GM19397 (cell line): ENCODE measurements around the gene DCHS2.

ENCODE experiments used
- ATAC-seq: cut with Tn5 transposase; IDR thresholded peaks from one replicate; pipeline ENCODE4 v1.9.1; 2021; ENCODE audit warnings: mild to moderate bottlenecking, moderate library complexity; ENCODE audit not compliant: unreplicated experiment

DCHS2 gene

DNA sequence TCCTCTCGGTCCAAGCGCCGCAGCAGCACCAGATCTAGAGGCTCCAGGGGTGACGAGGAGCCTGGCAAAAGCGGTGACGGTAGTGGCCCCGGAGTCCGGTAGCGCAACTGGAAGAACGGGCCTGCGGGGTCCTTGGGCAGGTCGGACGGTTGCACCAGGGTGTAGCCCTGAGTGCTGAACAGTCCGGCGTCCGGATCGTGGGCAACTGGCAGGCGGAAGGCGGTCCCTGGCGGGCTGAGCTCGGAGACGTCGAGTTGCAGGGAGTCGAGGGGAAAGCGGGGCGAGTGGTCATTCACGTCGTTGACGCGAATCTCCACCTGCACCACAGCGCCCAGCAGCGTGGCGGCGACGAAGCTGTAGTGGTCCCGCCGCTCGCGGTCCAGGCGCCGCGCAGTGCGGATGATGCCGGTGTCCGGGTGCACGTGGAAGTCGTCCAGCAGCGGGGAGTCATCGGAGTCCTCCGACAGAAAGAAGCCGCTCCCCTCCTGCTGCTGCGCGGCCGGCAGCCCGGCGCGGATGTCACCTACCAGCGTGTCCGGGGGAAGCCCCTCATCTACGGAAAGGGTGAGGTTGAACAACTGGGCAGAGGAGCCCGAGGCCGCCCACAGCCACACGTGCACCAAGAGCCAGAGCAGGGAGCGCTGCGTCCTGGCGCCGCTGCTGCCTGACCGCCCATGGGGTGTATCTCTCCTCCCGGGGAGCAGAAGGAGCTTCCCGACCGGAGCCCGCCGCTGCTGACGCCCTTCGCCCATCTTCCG is 837 bp downstream of the DCHS2 start:
- ATAC-seq, result peak; percentile 70

DNA sequence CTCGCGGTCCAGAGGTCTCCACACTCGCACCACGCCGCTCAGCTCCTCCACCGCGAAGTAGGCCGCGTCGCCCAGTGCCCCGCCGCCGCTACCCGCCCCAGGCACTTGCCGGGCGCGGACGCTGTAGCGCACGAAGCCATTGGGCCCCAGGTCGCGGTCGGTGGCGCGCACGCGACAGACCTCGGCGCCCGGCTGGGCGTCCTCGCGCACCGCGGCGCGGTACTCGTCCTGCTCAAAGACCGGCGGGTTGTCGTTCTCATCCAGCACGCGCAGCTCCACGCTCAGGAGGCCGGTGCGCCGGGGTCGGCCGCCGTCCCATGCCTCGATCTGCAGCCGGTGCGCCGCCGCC is 1.4 kb downstream of the DCHS2 start:
- ATAC-seq, result peak; percentile 3

DNA sequence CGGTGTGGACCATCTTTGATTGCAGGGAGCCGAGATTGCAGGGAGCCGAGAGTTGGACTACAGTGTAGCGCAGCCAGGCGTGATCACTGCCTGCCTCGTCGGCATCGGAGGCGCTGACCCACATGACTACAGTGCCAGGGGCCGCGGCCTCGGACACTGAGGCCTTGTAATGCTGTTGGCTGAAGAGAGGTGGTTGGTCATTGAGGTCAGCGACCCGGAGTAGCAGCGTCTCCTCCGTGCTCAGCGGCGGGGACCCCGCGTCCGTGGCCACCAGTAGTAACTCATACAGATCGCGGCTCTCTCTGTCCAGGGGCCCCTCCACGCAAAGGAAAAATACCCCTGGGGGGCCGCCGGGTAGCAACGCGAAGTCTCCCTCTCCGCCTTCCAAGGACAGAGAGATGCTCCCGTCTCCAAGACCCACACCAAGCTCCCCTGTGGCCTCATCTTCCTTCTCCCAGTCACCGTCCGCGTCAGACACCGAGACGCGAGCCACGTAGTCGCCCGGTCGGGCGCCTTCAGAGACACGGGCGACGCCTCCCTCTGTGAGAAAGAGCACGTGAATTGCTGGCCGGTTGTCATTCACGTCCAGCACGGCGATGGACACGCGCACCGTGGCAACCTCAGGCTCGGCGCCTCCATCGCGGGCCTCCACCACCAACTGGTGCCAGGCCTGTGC is 1.9 kb downstream of the DCHS2 start:
- ATAC-seq, result no peak

DNA sequence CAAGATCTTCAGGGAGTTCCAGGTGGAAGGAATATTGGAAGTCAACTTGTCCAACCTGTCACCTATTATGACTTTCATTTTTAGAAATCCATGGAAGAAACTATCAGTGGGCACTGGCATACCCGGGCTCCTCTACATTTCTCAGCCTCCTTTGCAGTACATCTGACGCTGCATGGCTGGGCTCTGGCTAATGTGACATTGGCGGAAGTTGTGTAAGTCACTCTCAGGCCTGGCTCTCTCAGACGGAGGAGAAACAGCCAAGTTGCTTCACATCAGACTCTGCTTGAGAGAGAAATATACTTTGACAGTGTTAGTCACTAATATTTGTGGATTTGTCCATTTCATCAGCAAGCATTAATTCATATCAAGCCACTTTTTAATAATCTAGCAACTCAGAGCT is 4.5 kb downstream of the DCHS2 start:
- ATAC-seq, result no peak

DNA sequence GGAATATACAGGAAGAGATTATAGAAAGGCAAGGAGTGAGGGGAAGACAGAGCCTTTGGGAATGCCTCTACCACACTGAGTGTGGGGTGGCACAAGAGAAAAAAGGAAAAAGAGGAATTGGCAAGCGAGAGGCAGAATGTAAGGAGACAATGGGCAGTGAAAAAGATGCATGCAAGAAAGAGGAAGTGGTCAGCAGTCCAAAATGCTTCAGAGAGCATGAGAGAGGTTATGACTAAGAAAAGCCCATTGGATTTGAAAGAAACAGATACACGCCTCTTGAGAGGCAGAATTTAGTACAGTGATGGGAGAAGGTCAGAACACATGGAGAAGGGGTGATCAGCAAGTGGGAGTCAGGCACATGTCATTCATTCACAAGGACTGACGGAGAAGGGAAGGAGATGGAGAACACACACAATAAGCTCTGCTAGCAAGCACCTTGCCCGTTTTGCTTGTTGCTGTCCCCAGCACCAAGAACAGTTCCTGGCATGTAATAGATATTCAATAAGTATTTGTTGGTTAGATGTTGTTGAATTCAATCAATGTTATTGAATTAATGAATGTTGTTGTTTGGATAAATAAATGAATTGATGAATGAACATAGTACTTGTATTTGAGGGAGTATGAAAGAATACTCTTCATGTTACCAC is 6.3 kb downstream of the DCHS2 start:
- peak; percentile 93 for ATAC-seq

DNA sequence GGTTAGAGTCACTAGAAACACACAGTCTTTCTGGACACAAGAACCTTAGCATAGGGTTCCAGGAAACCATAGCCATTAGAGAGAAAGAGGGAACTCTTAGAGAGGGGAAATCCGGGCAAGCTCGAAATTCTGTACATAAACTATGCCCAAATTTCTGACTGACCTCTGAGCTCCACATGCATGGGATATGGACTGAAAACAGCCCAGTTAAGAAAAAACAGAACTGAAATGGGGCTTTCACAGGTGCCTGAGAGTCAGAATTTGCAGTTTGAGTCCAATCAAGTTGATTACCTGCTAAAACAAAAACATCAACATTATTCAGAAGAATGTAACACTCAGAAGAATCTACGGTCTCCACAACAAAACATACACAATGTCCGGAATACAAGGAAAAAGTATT is 13.1 kb downstream of the DCHS2 start:
- ATAC-seq, result peak; percentile 31

DNA sequence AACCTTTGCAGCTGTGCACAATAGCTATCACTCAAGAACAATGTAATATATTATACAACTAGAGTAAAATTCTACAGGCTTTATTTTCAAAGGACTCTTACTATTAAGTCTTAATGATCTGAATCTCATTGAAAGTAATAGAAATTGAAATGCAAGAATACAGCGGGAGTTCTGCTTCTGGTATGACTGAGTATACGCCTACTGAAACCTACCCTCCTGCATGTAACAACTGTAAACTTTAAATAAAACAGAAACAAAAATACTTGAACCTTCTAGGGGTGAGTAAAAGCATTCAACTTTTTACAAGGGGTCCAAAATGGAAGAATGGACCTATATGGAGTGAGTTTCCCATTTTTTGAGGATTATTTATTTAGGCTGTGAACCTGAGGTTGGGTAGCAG is 13.5 kb downstream of the DCHS2 start:
- ATAC-seq, result peak; percentile 62

DNA sequence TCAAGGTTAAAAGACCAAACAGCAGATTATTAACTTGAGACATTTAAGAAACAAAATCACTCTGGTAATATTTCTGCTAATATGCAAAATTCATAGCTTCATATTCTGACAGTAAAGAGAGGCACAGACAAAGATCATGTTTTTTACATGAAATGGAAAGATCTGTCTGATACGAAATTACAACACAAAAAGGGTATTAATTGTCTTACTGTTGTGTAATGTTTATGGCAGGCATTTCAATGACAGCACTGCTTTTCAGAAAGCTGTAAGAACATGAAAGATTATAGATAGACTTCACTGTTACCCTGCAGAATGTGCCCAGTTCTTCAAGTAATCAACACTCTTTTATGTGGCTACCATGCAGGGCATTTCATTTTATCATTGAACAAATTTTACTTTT is 15.4 kb downstream of the DCHS2 start:
- ATAC-seq, result no peak

DNA sequence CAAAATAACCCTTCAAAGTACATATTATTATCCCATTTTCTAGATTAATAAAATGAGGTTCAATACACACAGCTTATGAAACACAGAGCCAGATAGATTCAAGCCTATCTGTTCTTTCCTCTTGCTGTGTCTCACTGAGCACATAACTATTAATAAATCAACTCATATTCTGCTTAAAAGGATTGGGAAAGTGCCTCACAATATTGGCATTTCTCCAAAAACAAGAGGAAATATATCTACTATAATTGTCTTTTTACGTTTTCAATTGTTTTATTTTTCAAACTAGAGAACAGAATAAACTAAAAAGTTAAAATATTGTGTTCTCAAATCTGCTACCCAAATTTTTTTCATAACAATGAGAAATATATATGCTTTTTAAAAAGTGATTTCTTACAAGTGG is 15.8 kb downstream of the DCHS2 start:
- ATAC-seq, result no peak

DNA sequence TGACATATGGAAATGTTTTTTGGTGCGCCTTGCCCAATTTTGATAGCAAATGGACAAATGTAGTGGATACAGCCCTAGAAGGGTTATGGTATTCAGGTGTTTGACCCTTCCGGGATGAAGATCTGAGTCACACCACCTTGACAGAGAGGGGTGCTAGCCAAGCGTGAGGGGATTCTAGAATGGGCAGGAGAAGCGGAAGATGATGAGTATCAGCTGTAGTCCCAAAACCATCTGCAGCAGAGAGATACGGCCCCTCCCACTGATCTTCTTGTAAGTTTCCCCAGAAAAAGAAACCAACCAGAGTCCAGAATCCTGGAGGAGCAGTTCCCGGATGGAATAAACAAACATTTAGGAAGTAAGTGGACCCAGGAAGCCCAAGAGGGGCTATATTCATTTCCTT is 18.1 kb downstream of the DCHS2 start:
- ATAC-seq, result no peak

DNA sequence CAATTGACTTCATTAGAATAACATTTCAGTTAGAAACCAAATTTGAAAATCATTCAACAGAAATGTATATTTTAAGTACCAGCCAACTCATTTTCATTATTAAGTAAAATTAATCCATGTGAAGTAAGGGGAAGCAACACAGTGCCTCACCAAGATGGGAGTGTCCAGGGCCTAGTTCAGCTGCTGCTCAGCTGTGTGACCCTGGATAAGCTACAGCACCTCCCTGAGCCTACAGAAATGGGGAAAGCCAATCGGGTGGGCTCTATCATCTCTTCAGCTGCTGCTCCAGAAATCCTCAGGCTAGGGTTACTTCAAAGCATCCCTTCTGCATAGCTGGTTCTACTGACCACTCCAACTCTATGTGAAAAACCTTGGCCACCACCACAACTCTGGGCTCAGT is 18.7 kb downstream of the DCHS2 start:
- ATAC-seq, result no peak

DNA sequence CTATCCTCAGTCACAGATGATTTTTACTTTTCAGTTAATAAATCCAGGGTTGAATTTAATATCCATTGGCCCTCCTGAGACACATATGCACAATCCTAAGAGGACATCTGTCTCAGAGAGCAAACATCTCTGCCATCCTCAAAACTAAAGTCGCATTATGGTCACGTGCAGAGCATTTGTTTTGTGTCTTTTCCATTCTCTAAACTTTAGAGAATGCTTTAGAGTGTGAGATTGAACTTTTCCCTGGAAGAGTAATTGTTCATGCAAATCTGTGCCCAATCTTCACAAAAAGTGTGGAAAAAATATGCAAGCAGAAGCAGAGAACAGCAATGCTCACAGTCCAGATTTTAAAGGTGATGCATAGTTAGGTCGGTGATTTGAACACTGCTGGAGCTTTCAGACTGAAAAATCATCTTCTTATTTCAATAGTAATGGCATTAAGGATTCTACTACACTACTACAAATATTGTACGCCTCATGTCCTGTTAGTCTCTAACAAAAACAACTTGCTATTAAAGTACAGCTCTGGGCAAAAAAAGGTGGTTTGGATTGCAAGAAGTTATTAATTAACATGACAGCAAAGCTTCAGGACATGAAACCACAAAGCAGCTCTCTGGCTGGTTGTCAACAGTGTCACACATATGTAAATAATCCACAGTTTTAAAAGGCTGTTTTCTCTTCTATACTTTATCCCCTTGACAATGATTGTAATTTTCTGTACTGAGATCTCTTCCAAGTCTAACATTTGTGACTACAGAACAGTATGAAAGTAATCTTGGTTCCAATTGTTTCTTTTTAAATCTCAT is 19.9 kb downstream of the DCHS2 start:
- ATAC-seq, result peak; percentile 75

DNA sequence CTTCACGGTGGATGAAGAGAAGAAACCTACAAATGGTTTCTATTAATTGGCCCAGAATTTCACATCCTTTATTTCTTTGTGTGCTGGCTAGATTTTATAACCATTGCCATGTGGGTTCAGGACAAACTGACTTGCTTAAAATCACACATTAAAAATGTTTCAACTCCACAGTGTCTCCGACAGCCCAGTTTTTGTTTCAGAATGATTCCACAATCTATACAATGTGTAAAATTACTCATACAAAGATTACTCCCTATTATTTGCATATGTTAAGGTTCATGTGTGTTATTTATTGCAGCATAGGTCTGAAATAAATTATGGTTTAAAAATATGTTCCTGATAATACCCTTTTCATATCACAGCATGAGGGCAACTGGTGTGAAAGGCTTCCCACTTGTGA is 20.6 kb downstream of the DCHS2 start:
- ATAC-seq, result peak; percentile 61

DNA sequence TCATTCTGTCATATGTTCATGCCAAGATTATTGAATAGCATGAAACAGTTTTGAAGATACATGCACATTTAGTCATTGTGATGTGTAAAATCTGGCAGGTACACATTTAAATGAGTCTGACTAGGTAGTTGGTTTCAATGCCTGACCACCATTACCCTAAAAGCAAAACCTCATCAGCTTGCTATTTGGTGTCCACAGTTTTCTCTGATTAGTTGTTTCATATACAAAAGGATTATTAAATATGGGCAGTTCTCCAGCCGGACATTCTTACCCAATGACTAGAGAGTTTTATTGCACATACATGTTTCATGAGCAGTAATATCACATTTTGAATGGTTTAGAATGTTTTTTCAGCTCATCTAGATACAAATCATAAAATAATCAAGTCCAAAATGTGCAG is 23.7 kb downstream of the DCHS2 start:
- no peak for ATAC-seq

DNA sequence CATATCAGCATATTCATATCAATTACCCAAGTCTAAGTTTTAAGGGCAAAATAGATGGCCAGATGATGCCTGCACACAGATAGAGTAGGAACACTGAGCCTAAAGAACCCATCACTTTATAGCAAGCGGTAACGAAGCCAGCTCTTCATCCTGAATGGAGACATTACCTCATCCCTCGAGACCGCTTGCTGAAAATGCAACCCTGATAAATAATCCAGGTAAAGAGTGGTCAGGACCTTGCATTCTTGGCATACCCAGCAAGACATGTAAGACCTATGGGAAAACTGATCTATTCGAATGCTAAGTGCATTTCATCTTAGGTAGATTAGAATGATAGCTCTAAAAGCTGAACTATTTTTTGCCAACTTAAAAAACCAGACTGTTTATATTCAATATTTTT is 25.3 kb downstream of the DCHS2 start:
- ATAC-seq, result no peak

DNA sequence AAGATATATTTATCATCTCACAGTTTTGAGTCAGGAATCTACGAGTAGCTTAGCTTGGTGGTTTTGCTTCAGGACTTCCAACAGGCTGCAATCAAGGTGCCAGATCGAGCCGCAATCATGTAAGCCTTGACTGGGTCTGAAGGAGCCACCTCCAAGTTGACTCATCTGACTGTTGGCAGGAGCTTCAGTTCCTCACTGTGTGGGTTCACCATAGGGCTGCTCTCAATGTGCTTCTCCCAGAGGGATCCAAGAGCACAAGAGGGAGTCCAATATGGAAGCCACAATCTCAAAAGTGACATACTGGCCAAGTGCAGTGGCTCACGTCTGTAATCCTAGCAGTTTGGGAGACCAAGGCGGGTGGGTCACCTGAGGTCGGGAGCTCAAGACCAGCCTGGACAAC is 26.5 kb downstream of the DCHS2 start:
- ATAC-seq, result no peak

DNA sequence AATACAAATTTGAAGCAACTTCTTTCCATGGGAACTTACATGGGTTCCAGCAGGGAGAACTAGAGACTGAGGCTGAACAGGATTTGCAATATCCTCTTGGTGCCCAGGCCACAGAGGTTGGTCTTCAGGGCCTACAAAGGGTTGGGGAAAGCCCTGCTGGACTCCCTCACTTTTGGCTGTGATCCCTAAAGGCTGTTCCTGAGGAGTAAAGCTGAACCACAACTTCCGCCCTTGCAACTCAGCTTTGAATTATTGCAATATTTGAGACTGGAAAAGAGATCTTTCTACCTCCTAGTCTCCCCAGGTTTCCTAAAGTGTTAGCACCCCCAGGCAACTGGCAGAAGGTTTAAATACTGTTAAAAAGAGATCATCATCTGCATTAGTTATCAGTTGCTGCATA is 26.9 kb downstream of the DCHS2 start:
- no peak for ATAC-seq

DNA sequence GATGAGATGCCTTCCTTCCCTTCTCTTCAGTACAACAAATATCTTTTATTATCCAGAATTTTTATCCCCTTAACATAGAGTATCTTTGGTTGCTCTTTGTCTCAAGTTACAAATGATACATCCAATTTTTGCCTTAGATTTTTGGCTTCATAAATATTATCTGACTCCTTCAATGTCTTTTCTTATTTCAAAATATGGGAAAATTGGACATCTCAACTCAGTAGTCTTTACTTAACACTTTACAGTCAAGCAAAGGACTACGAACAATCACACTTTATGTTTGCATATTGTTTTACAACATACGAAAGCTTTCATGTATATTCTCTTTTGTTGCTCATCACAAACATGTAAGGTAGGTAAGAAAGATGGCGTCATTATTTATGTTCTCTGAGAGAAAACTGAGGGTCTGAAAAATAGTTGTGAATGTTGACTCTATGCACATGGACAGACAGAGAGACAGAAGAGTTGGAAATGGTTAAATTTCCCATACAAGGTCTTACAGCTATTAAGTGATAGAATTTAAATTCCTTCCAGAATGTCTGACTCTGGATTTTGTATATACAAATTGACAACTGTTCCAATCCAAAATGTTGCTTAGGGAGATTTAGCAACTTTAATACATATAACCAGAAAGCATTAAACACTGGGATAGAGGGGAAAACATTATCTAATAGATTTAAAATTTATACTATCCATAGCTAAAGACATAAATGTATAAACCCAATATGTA is 29.4 kb downstream of the DCHS2 start:
- no peak for ATAC-seq

DNA sequence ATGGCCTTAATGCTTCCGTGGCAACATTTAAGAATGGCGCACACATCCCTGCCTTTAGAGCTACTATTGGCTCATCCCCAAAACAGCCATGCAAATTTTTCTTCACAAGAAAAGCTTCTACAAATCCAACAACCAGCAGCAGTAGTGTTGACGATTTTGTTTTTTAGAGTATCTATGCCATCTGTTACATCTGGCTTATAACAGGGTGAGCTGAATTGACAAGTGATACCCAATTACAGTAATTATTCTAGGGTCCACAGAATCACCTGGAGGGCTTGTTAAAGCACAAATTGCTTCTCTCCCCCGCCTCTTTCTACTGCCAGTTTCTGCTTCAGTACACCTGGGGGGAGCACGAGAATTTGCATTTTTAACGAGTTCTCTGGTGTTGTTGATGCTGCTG is 34.1 kb downstream of the DCHS2 start:
- no peak for ATAC-seq

DNA sequence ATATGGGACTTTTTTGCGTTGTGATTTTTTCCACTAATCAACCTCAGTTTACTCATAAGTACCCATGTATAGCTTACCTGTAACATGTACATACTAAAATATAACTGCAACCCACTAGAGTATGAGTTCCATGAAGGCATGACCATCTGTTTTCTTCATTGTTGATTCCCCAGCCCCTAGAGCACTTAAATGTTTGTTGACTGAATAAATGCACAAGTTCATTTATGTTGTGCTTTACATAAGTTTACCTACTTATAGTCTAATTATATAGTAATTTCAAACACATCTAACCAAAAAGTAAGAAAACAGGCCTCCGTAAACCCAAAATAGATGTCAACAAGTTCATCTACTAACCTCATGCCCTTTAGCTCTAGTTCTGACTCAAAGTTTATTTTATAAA is 34.7 kb downstream of the DCHS2 start:
- no peak for ATAC-seq

DNA sequence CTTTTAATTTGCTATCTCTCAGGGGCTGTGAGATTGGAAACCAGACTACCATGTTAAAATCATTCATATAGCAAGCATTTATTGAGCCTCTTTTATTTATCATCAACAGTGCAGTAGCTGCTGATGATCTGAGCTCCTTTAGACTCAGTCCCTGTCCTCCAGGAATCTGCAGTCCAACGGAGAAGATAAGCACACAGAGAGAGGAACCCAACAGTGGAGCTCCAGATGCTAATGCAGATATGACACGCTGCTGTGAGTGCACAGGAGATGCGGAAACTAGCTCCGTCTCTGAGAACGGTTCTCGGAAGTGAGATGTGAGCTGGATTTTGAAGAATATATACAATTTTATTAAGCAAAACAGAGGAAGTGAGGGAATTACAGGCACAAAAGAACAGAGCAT is 35.4 kb downstream of the DCHS2 start:
- ATAC-seq, result no peak
